HepG2 (cell line): ENCODE measurements around the gene IGF2BP1. TPM values are rescaled to one million over a fixed set of nuclear protein-coding genes. Genes with fewer than 3 reads are reported as not detected.

Experiments
- ATAC-seq: fragments of 200-7000 bp; cut with Tn5 transposase; 3 replicates; pipeline ENCODE4 v1.9.1; 2020; ENCODE audit warnings: mild to moderate bottlenecking, moderate library complexity
- BruUV-seq: library from RNA; stranded (reverse); fragments of 400-500 nt; replicated peaks from 2 replicates; lab custom pipeline; 2021; lab: Mats Ljungman, UMichigan
- CTCF ChIA-PET: fragments of 300-600 bp; formaldehyde crosslinking; extraction: SDS; loops from one replicate; lab custom pipeline; 2021; ENCODE audit warnings: low total read pairs, inconsistent platforms, low intra/inter-chr PET ratio; lab: Yijun Ruan, JAX
- POLR2A ChIA-PET: fragments of 350-600 bp; sonication (Branson Sonifier 250); formaldehyde crosslinking; loops from one replicate; lab custom pipeline; 2020; ENCODE audit warnings: antibody characterized with exemption, inconsistent platforms; lab: Yijun Ruan, JAX
- DNase-seq: peaks from one replicate; pipeline ENCODE4 v3.0.0-alpha.2; 2015; ENCODE audit warnings: low spot score
- FAIRE-seq: peaks from 3 replicates; lab custom pipeline; 2011; peaks lifted over from hg19 to GRCh38; lab: Jason Lieb, UNC
- H2AFZ ChIP-seq: one replicate; pipeline ENCODE4 v1.6.1; 2011; ENCODE audit warnings: low read length, inconsistent platforms
- H3K27ac ChIP-seq: fragments of 300-600 bp; 3 replicates; pipeline ENCODE4 v1.8.0; 2011; ENCODE audit warnings: mixed run types, mild to moderate bottlenecking, mixed read lengths, low read length, inconsistent platforms; ENCODE audit not compliant: insufficient read depth; ENCODE audit errors: extremely low read length
- H3K27me3 ChIP-seq, 2 experiments: fragments of 200-600 bp in 1 of 2; 2 replicates in 1 of 2; 3 replicates in 1 of 2; pipeline versions ENCODE4 v1.6.0 to v1.8.0; 2011; ENCODE audit warnings: low read length in 2 of 2, mild to moderate bottlenecking in 2 of 2, moderate library complexity in 2 of 2, inconsistent platforms in 1 of 2; ENCODE audit not compliant: insufficient read depth in 2 of 2, control insufficient read depth in 1 of 2
- H3K36me3 ChIP-seq, 2 experiments: fragments of 200-600 bp in 1 of 2; replicated peaks in 1 of 2; 2 replicates in 1 of 2; 3 replicates in 1 of 2; pipeline versions ENCODE4 v1.5.1 to v1.8.0; 2011; ENCODE audit warnings: low read length in 2 of 2, inconsistent platforms in 1 of 2; ENCODE audit not compliant: insufficient read depth in 2 of 2, control insufficient read depth in 1 of 2
- H3K4me1 ChIP-seq: 2 replicates; pipeline ENCODE4 v1.5.1; 2012; ENCODE audit warnings: low read length, inconsistent platforms; ENCODE audit not compliant: insufficient read depth
- H3K4me2 ChIP-seq: 2 replicates; pipeline ENCODE4 v1.6.0; 2011; ENCODE audit warnings: low read depth, low read length, inconsistent platforms
- H3K4me3 ChIP-seq, 3 experiments: fragments of 200-600 bp in 1 of 3; sonication (generic), shearing (Covaris generic) in 1 of 3; replicated peaks in 1 of 3; 2 replicates each; pipeline ENCODE4 v1.5.1; 2011 to 2016; ENCODE audit warnings: low read length in 3 of 3, inconsistent platforms in 2 of 3, low read depth in 2 of 3, mild to moderate bottlenecking in 2 of 3, control low read depth in 1 of 3, mixed read lengths in 1 of 3; ENCODE audit not compliant: insufficient read depth in 1 of 3
- H3K79me2 ChIP-seq: one replicate; pipeline ENCODE4 v1.6.1; 2011; ENCODE audit warnings: low read length, inconsistent platforms; ENCODE audit not compliant: insufficient read depth
- H3K9ac ChIP-seq: 2 replicates; pipeline ENCODE4 v1.6.0; 2011; ENCODE audit warnings: mild to moderate bottlenecking, low read depth, low read length, inconsistent platforms; ENCODE audit not compliant: insufficient read depth
- H3K9me3 ChIP-seq: 2 replicates; pipeline ENCODE4 v1.5.1; 2012; ENCODE audit warnings: mild to moderate bottlenecking, low read length
- H4K20me1 ChIP-seq: 2 replicates; pipeline ENCODE4 v1.6.0; 2011; ENCODE audit warnings: inconsistent platforms, mild to moderate bottlenecking, low read length, moderate library complexity; ENCODE audit not compliant: insufficient read depth
- ARID2 ChIP-seq: sonication (generic); formaldehyde crosslinking; IDR thresholded peaks from 2 replicates; pipeline ENCODE4 v1.8.1; 2022; ENCODE audit warnings: mild to moderate bottlenecking, missing genetic modification reagents, borderline replicate concordance
- ESRRA ChIP-seq: sonication (generic); formaldehyde crosslinking; IDR thresholded peaks from 2 replicates; pipeline ENCODE4 v1.5.1; 2020; ENCODE audit warnings: mild to moderate bottlenecking, low read depth, missing genetic modification reagents
- MAFF ChIP-seq: IDR thresholded peaks from 2 replicates; pipeline ENCODE4 v1.6.1; 2011; ENCODE audit warnings: low read depth, low read length, improper control_type of control experiment
- NKX3-1 ChIP-seq: sonication (generic); formaldehyde crosslinking; IDR thresholded peaks from 2 replicates; pipeline ENCODE4 v1.5.0; 2020; ENCODE audit warnings: missing genetic modification reagents
- RFXAP ChIP-seq: sonication (generic); formaldehyde crosslinking; IDR thresholded peaks from 2 replicates; pipeline ENCODE4 v1.4.0; 2020; ENCODE audit warnings: missing genetic modification reagents, borderline replicate concordance
- RXRB ChIP-seq: IDR thresholded peaks from 2 replicates; pipeline ENCODE4 v1.6.1; 2016; ENCODE audit warnings: borderline replicate concordance, missing genetic modification reagents, missing compliant biosample characterization
- TARDBP ChIP-seq: sonication (generic); formaldehyde crosslinking; IDR thresholded peaks from 2 replicates; pipeline ENCODE4 v1.8.0; 2022; ENCODE audit warnings: mild to moderate bottlenecking, missing genetic modification reagents
- THYN1 ChIP-seq: sonication (generic); formaldehyde crosslinking; IDR thresholded peaks from 2 replicates; pipeline ENCODE4 v1.8.1; 2023; ENCODE audit warnings: low read depth, mild to moderate bottlenecking, moderate library complexity, missing genetic modification reagents, borderline replicate concordance
- YEATS4 ChIP-seq: sonication (generic); formaldehyde crosslinking; IDR thresholded peaks from 2 replicates; pipeline ENCODE4 v1.4.0; 2020; ENCODE audit warnings: missing genetic modification reagents, borderline replicate concordance
- ZBTB7B ChIP-seq: sonication (generic); formaldehyde crosslinking; IDR thresholded peaks from 2 replicates; pipeline ENCODE4 v1.4.0; 2020; ENCODE audit warnings: missing genetic modification reagents
- ZFP36L2 ChIP-seq: sonication (generic); formaldehyde crosslinking; IDR thresholded peaks from 2 replicates; pipeline ENCODE4 v1.4.0; 2020; ENCODE audit warnings: missing genetic modification reagents
- ZGPAT ChIP-seq: IDR thresholded peaks from 2 replicates; pipeline ENCODE4 v1.6.1; 2016; ENCODE audit warnings: mild to moderate bottlenecking
- ZNF12 ChIP-seq: sonication (generic); formaldehyde crosslinking; IDR thresholded peaks from 2 replicates; pipeline ENCODE4 v1.5.0; 2020; ENCODE audit warnings: missing genetic modification reagents
- ZNF644 ChIP-seq: IDR thresholded peaks from 2 replicates; pipeline ENCODE4 v1.6.1; 2016; ENCODE audit warnings: low read depth
- ZNF740 ChIP-seq: sonication (generic); formaldehyde crosslinking; IDR thresholded peaks from 2 replicates; pipeline ENCODE4 v1.4.0; 2020; ENCODE audit warnings: missing genetic modification reagents
- ZNF878 ChIP-seq: sonication (generic); formaldehyde crosslinking; IDR thresholded peaks from 2 replicates; pipeline ENCODE4 v1.8.1; 2023; ENCODE audit warnings: mild to moderate bottlenecking, missing genetic modification reagents, moderate library complexity
- WGBS: methylation state at CpG from one replicate; pipeline ENCODE4 v1.1.6; 2017; ENCODE audit warnings: low lambda C conversion rate; 5-methylcytosine and 5-hydroxymethylcytosine counted together
- in situ Hi-C: cut with HindIII; loops from 2 replicates; pipeline ENCODE4 v1.10.0; 2017; ENCODE audit warnings: low pct_unique_long_range_greater_than_20kb; ENCODE audit not compliant: extremely low pct_ligation_motif_present
- intact Hi-C: fragments of 100-400 bp; cut with micrococcal nuclease; formaldehyde crosslinking; loops from one replicate; pipeline ENCODE4 v1.10.0; 2022; ENCODE audit not compliant: unreplicated experiment
- polyA plus RNA-seq, 8 experiments: library from polyadenylated mRNA; depleted of rRNA in 3 of 8; stranded (reverse) in 7 of 8; unstranded in 1 of 8; fragments of >200 nt; fragmentation: Illumina TruSeq in 4 of 8; extraction: Trizol in 4 of 8; gene quantifications; 2 replicates each; pipeline versions ENCODE4 v1.2.1 to v1.2.3, GENCODE V29; 2011 to 2016; ENCODE audit warnings: low read depth in 4 of 8, missing spikeins in 1 of 8, mixed read lengths in 1 of 8; ENCODE audit not compliant: insufficient read depth in 1 of 8
- total RNA-seq, 5 experiments: library from RNA; depleted of rRNA; stranded (reverse); fragments of >200 nt; fragmentation: Illumina TruSeq; extraction: Trizol; gene quantifications; 2 replicates each; pipeline ENCODE4 v1.2.3, GENCODE V29; 2016; ENCODE audit warnings: low read depth in 1 of 5
- TF ChIP-seq, protein P1 (sequence below): sonication (generic); formaldehyde crosslinking; IDR thresholded peaks from 2 replicates; pipeline ENCODE4 v1.4.0; 2020; ENCODE audit warnings: mild to moderate bottlenecking, missing genetic modification reagents
- TF ChIP-seq, protein P2 (sequence below): sonication (generic); formaldehyde crosslinking; IDR thresholded peaks from 2 replicates; pipeline ENCODE4 v1.4.0; 2020; ENCODE audit warnings: missing genetic modification reagents

IGF2BP1 gene
- total and polyA plus RNA-seq, 2 of the 13 experiments (the other 11 are each of a cell fraction or from before 2014, with no cell fraction given) = 29.7 to 75.1 TPM

- H3K27me3 ChIP-seq = peaks cover 0 to 3% of the 10 kb centered on the region in 2 experiments; a peak in 1 of 5 replicates
- peak; percentile 63 for DNase-seq
- TF ChIP-seq ZNF740 (CRISPR knock-in tag) = peak; percentile 77; the same call in 1 of the 2 replicates
- 0 out of 2 replicates have a peak, but pooled peaks have one; percentile 20 for TF ChIP-seq ARID2 (CRISPR knock-in tag)
- peak; percentile 39; the same call in 1 of the 2 replicates for TF ChIP-seq ZNF878 (CRISPR knock-in tag)
- no peak for TF ChIP-seq ESRRA
- no peak for TF ChIP-seq RFXAP (CRISPR knock-in tag)
- TF ChIP-seq, protein P1, sequence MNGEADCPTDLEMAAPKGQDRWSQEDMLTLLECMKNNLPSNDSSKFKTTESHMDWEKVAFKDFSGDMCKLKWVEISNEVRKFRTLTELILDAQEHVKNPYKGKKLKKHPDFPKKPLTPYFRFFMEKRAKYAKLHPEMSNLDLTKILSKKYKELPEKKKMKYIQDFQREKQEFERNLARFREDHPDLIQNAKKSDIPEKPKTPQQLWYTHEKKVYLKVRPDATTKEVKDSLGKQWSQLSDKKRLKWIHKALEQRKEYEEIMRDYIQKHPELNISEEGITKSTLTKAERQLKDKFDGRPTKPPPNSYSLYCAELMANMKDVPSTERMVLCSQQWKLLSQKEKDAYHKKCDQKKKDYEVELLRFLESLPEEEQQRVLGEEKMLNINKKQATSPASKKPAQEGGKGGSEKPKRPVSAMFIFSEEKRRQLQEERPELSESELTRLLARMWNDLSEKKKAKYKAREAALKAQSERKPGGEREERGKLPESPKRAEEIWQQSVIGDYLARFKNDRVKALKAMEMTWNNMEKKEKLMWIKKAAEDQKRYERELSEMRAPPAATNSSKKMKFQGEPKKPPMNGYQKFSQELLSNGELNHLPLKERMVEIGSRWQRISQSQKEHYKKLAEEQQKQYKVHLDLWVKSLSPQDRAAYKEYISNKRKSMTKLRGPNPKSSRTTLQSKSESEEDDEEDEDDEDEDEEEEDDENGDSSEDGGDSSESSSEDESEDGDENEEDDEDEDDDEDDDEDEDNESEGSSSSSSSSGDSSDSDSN (CRISPR knock-in tag) = no peak
- no peak for TF ChIP-seq ZNF644 (CRISPR knock-in tag)
- TF ChIP-seq ZFP36L2 = no peak
- TF ChIP-seq MAFF = no peak
- no peak for TF ChIP-seq ZGPAT (CRISPR knock-in tag)
- TF ChIP-seq NKX3-1 (CRISPR knock-in tag) = 0 out of 2 replicates have a peak, but pooled peaks have one; percentile 17
- TF ChIP-seq ZNF12 (CRISPR knock-in tag) = no peak
- TF ChIP-seq, protein P2, sequence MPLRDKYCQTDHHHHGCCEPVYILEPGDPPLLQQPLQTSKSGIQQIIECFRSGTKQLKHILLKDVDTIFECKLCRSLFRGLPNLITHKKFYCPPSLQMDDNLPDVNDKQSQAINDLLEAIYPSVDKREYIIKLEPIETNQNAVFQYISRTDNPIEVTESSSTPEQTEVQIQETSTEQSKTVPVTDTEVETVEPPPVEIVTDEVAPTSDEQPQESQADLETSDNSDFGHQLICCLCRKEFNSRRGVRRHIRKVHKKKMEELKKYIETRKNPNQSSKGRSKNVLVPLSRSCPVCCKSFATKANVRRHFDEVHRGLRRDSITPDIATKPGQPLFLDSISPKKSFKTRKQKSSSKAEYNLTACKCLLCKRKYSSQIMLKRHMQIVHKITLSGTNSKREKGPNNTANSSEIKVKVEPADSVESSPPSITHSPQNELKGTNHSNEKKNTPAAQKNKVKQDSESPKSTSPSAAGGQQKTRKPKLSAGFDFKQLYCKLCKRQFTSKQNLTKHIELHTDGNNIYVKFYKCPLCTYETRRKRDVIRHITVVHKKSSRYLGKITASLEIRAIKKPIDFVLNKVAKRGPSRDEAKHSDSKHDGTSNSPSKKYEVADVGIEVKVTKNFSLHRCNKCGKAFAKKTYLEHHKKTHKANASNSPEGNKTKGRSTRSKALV (CRISPR knock-in tag) = no peak
- no peak for TF ChIP-seq RXRB (CRISPR knock-in tag)
- TF ChIP-seq TARDBP (CRISPR knock-in tag) = no peak
- TF ChIP-seq THYN1 (CRISPR knock-in tag) = no peak
- TF ChIP-seq YEATS4 = no peak; the same call in 1 of the 2 replicates
- TF ChIP-seq ZBTB7B (CRISPR knock-in tag) = peak; percentile 76
Measured at GRCh38 chr17:48998587-48999440, 1.6 kb downstream of the IGF2BP1 start.

More at GRCh38 chr17:48998587-48999440, 1.6 kb downstream of the IGF2BP1 start:
- Histone ChIP-seq H3K4me2 (peak overlapping the region; percentile 87), H4K20me1 (peaks cover 12% of the 10 kb centered on the region), H3K79me2 (peaks cover 82% of the 10 kb centered on the region), H3K9ac (peak overlapping the region; percentile 99), H3K9me3 (no peaks in the 10 kb centered on the region), H3K4me3 (peak overlapping the region; percentile 87 to 97 (median 90)), H2AFZ (no peak overlapping the region), H3K4me1 (peaks cover 36% of the 10 kb centered on the region), H3K36me3 (no peaks in the 10 kb centered on the region), H3K27ac (peak overlapping the region; percentile 95)
- FAIRE-seq (no peak), ATAC-seq (no peak)
- no TSS peak for BruUV-seq
- ChIA-PET POLR2A (interaction anchor here (0.5 to 8.6 kb wide), 14 partner anchors 8 to 106 kb away, joined by 3 to 268 read pairs (median 31); partner anchors contain the start of genes ATP5MC1, GIP, SNF8 and UBE2Z), CTCF (interaction anchor here (1.4 to 1.8 kb wide), 2 partner anchors 34 to 45 kb away, joined by 3 to 4 read pairs; no protein-coding TSS in a partner anchor)
- WGBS = under 1% methylated on average over 22 of the region's 25 CpGs
- in situ Hi-C loops (no loop called here), intact Hi-C loops (no loop called here)
